Measurements from ENCODE around the gene RBBP8NL. TPM values are rescaled to one million over a fixed set of nuclear protein-coding genes. Genes with fewer than 3 reads are reported as not detected.

RBBP8NL gene
- total and polyA plus RNA-seq, 2 donors = 0.33 to 0.64 TPM

DNA sequence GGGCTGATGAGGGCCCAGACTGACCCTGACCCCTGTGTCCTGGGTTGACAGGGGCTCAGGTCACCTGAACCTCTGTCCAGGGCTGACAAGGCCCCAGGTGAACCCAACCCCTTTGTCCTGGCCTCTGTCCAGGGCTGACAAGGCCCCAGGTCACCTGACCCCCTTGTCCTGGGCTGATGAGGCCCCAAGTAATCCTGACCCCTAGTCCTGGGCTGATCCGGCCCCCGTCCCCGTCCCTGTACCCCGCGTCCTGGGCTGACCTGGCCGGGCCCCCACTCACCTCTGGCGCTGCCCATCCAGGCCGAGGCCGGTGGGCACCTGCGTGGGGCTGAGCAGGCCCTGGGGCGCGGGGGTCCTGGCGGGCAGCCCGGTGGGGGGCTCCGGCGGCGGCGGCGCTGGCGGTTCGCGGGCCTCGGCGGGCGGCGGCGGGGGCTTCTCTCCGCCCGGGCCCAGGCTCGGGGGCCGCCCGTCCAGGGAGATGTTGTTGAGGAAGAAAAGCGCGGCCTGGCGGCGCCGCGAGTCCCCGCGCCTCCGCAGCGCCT is 20.6 kb downstream of the RBBP8NL start:
- Histone ChIP-seq H3K27me3 (ENCODE audit: control insufficient read depth in 2 of 2, insufficient read depth in 1 of 2, low read length in 1 of 2) (peaks cover 0 to 33% of the 10 kb centered on the region in 2 donors), H3K9me3 (ENCODE audit: control insufficient read depth in 2 of 2, insufficient read depth in 1 of 2, low read length in 1 of 2) (peaks cover 0 to 2% of the 10 kb centered on the region in 2 donors), H3K27ac (ENCODE audit: low read depth in 1 of 2, low read length in 1 of 2) (no peak overlapping the region), H3K4me3 (ENCODE audit: low read length in 2 of 2) (peak overlapping the region; percentile 55 to 78), H3K36me3 (ENCODE audit: control insufficient read depth in 2 of 2, insufficient read depth in 2 of 2, low read length in 1 of 2) (peaks cover 2 to 6% of the 10 kb centered on the region in 2 donors), H3K4me1 (ENCODE audit: control insufficient read depth in 2 of 2, insufficient read depth in 2 of 2, low read length in 2 of 2) (peaks cover 12 to 25% of the 10 kb centered on the region in 2 donors)
- no peak for DNase-seq (ENCODE audit: low read depth in 6 of 9, low spot score in 9 of 9)
- under 1% methylated on average over 42 of the region's 42 CpGs for WGBS

DNA sequence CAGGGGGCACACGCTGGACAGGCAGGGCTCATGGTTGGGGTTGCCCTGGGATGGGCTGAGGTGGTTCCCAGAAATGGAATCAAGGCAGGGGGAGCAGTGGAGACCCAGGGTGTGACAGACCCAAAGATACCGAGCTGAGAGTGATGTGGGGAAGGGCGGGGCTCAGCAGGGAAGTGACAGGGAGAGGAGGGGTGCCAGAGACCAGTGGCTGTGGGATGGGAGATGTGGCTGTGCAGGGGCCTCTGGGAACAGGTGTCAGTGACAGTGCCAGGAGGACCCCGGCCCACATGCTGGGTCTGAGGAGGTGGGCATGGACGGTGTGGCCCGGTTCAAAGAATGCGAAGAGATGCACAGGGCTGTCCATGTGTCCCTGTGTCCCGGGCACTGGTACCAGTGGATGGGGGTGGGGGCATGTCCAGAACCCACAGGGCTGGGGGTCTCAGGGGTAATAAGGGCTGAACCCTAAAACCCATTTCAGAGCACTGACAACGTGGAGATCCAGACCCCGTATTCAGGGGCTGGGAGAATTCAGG is 21.3 kb downstream of the RBBP8NL start:
- Histone ChIP-seq H3K27ac (ENCODE audit: low read depth in 1 of 2, low read length in 1 of 2) (no peak overlapping the region), H3K36me3 (ENCODE audit: control insufficient read depth in 2 of 2, insufficient read depth in 2 of 2, low read length in 1 of 2) (peaks cover 2 to 11% of the 10 kb centered on the region in 2 donors), H3K4me1 (ENCODE audit: control insufficient read depth in 2 of 2, insufficient read depth in 2 of 2, low read length in 2 of 2) (peaks cover 12 to 25% of the 10 kb centered on the region in 2 donors), H3K27me3 (ENCODE audit: control insufficient read depth in 2 of 2, insufficient read depth in 1 of 2, low read length in 1 of 2) (peaks cover 0 to 31% of the 10 kb centered on the region in 2 donors), H3K4me3 (ENCODE audit: low read length in 2 of 2) (peak overlapping the region; percentile 55 to 78), H3K9me3 (ENCODE audit: control insufficient read depth in 2 of 2, insufficient read depth in 1 of 2, low read length in 1 of 2) (peaks cover 0 to 2% of the 10 kb centered on the region in 2 donors)
- 88% methylated on average over 10 of the region's 10 CpGs for WGBS
- no peak for DNase-seq (ENCODE audit: low read depth in 6 of 9, low spot score in 9 of 9)

DNA sequence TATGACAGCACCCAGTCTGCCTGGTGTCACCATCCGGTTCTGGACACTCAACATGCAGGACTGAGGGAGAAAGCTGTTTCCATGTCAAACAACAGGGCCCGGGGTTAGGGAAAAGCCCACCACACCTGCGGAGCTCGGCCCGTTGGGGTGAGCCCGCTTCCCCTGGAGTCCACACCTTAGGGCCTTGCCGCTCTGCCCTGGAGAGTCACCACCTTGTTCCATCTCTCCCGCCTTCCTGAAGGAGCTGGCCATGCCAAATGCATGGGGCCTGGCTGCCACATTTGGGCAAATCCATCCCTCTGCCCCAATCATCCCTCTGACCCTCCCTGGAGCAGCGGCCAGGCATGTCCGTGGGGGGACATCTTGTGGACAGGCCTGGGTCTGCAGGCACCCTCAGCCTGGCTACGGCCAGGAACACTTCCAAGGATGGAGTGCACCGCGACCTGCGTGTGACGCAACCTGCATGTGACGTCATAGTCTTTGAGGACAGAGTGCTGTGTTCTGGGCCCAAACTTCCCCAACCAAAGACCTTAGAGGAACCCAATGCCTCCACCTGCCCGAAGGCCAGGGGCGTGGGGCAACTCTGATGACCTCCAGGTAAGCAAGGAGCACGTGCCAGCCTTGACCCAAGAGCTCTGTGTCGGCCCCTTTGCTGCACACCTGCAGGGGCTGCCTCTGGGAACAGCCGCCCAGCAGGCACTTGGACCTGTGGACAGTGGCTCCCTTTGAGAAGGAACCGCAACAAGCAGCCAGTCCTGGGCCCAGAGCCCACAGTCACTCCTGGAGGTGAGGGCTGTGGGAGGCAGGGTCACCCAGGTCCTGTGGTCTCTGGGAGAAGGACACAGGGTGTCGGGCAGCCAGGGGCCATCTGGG is 22.0 kb downstream of the RBBP8NL start:
- Histone ChIP-seq H3K4me3 (ENCODE audit: low read length in 2 of 2) (no peak overlapping the region), H3K4me1 (ENCODE audit: control insufficient read depth in 2 of 2, insufficient read depth in 2 of 2, low read length in 2 of 2) (peaks cover 12 to 24% of the 10 kb centered on the region in 2 donors)

DNA sequence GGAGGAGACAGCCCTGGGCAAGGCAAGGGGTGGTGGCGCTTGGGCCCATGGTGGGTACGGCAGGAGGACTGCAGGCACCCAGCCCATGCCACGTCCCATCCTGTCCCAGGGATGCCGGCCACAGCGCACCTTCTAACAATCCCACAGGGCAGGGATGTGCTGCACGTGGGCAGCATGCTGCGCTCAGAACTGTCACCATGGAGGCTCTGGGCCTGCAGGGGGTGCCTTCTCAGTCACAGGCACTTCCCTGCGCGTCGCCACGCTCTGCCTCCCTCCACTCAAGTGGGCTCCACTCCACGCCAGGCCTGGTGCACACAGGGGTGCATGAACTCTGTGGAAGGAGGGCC is 22.6 kb downstream of the RBBP8NL start:
- 93% methylated on average over 12 of the region's 12 CpGs for WGBS
- H3K27ac ChIP-seq (ENCODE audit: low read depth in 1 of 2, low read length in 1 of 2) = no peak overlapping the region
- peaks cover 12 to 19% of the 10 kb centered on the region in 2 donors for H3K4me1 ChIP-seq (ENCODE audit: control insufficient read depth in 2 of 2, insufficient read depth in 2 of 2, low read length in 2 of 2)
- H3K9me3 ChIP-seq (ENCODE audit: control insufficient read depth in 2 of 2, insufficient read depth in 1 of 2, low read length in 1 of 2) = peaks cover 0 to 2% of the 10 kb centered on the region in 2 donors
- DNase-seq (ENCODE audit: low read depth in 6 of 9, low spot score in 9 of 9) = no peak
- no peak overlapping the region for H3K4me3 ChIP-seq (ENCODE audit: low read length in 2 of 2)
- peaks cover 2 to 12% of the 10 kb centered on the region in 2 donors for H3K36me3 ChIP-seq (ENCODE audit: control insufficient read depth in 2 of 2, insufficient read depth in 2 of 2, low read length in 1 of 2)
- peaks cover 0 to 18% of the 10 kb centered on the region in 2 donors for H3K27me3 ChIP-seq (ENCODE audit: control insufficient read depth in 2 of 2, insufficient read depth in 1 of 2, low read length in 1 of 2)

More for the DNA sequence above, 22.0 kb downstream of the RBBP8NL start:
- no peak for DNase-seq (ENCODE audit: low read depth in 6 of 9, low spot score in 9 of 9)
- H3K9me3 ChIP-seq (ENCODE audit: control insufficient read depth in 2 of 2, insufficient read depth in 1 of 2, low read length in 1 of 2) = peaks cover 0 to 2% of the 10 kb centered on the region in 2 donors
- no peak overlapping the region for H3K27ac ChIP-seq (ENCODE audit: low read depth in 1 of 2, low read length in 1 of 2)
- H3K27me3 ChIP-seq (ENCODE audit: control insufficient read depth in 2 of 2, insufficient read depth in 1 of 2, low read length in 1 of 2) = peaks cover 0 to 24% of the 10 kb centered on the region in 2 donors
- peaks cover 2 to 12% of the 10 kb centered on the region in 2 donors for H3K36me3 ChIP-seq (ENCODE audit: control insufficient read depth in 2 of 2, insufficient read depth in 2 of 2, low read length in 1 of 2)
- WGBS = 95% methylated on average over 23 of the region's 23 CpGs

DNA sequence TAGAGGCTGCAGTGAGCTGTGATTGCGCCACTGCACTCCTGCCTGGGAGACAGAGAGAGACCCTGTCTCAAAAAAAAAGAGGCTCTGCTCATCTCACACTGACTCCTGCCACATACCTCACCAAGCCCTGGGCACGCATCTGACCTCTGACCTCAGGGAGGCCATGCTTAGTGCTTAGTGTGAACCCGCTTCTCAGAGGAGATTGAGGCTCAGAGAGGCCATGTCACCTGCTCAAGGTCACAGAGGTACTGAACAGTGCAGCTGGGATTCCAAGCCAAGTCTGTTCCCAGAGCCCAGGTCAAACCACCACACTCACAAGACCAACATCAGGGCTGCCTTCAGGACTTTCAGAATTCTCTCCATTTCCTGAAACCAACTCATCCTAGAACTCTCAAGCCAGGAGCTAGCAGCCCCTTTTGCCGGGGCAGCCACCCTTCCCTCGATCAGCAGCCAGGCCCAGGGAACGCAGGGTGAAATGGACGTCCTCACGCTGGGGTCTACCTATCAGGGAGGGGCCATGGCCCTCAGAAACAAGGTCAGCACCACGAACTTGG is 23.1 kb downstream of the RBBP8NL start:
- H3K27me3 ChIP-seq (ENCODE audit: control insufficient read depth in 2 of 2, insufficient read depth in 1 of 2, low read length in 1 of 2) = peaks cover 0 to 13% of the 10 kb centered on the region in 2 donors
- DNase-seq (ENCODE audit: low read depth in 6 of 9, low spot score in 9 of 9) = no peak
- H3K4me3 ChIP-seq (ENCODE audit: low read length in 2 of 2) = no peak overlapping the region
- H3K9me3 ChIP-seq (ENCODE audit: control insufficient read depth in 2 of 2, insufficient read depth in 1 of 2, low read length in 1 of 2) = peaks cover 0 to 2% of the 10 kb centered on the region in 2 donors
- WGBS = 96% methylated on average over 9 of the region's 9 CpGs
- H3K27ac ChIP-seq (ENCODE audit: low read depth in 1 of 2, low read length in 1 of 2) = no peak overlapping the region
- H3K36me3 ChIP-seq (ENCODE audit: control insufficient read depth in 2 of 2, insufficient read depth in 2 of 2, low read length in 1 of 2) = peaks cover 2 to 12% of the 10 kb centered on the region in 2 donors
- peaks cover 12 to 16% of the 10 kb centered on the region in 2 donors for H3K4me1 ChIP-seq (ENCODE audit: control insufficient read depth in 2 of 2, insufficient read depth in 2 of 2, low read length in 2 of 2)

DNA sequence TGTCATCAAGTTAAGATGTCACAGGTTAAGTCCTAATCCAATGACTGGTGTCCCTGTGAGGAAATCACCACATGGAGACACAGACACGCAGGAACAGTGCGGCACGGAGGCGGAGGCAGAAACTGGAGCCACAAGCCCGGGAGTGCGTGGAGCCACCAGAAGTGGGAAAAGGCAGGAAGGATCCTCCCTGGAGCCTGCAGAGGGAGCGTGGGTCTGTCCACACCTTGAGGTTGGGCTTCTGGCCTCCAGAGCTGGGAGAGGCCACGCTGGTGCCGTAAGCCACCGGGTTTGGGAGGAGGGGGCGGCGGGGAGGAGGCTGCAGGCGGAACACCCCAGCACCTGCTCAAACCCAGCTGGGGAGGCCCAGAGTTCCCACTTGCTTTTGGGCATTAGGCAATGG is 24.0 kb downstream of the RBBP8NL start:
- no peak for DNase-seq (ENCODE audit: low read depth in 6 of 9, low spot score in 9 of 9)
- peaks cover 12 to 16% of the 10 kb centered on the region in 2 donors for H3K4me1 ChIP-seq (ENCODE audit: control insufficient read depth in 2 of 2, insufficient read depth in 2 of 2, low read length in 2 of 2)

DNA sequence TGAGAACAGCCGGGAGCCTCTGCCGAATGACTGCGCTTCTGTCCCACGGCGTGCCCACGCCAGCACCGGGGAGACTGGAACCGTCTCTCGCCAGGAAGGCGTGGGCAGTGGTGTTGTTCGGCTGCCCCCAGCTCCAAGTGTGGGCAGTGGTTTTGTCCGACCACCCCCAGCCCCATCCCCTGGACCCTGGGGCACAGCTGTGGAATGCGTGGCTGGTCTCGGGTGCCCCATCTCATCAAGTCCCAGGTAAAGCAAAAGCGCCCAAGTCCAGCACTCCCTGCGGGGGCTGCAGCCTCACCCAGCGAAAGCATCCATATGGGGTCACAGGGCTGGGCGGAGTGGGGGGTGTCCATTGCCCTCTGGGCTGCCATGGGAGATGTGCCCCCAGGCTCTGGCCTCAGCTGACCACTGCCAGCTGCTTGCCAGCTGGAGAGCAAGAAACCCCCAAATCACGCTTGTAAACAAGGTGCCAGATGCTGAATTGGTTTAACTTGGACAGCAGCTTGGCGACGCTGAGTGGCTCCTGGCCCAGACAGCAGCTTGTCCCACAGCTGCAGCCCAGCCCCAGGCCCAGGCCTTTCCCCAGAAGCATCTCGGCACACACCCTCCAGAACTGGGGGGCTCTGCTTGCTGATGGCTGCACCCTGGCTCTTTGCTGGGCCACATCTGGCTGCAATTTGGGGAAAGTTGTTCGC is 24.7 kb downstream of the RBBP8NL start:
- Histone ChIP-seq H3K4me3 (ENCODE audit: low read length in 2 of 2) (no peak overlapping the region), H3K4me1 (ENCODE audit: control insufficient read depth in 2 of 2, insufficient read depth in 2 of 2, low read length in 2 of 2) (peaks cover 11 to 13% of the 10 kb centered on the region in 2 donors), H3K36me3 (ENCODE audit: control insufficient read depth in 2 of 2, insufficient read depth in 2 of 2, low read length in 1 of 2) (peaks cover 2 to 12% of the 10 kb centered on the region in 2 donors), H3K9me3 (ENCODE audit: control insufficient read depth in 2 of 2, insufficient read depth in 1 of 2, low read length in 1 of 2) (peaks cover 0 to 2% of the 10 kb centered on the region in 2 donors), H3K27ac (ENCODE audit: low read depth in 1 of 2, low read length in 1 of 2) (no peak overlapping the region), H3K27me3 (ENCODE audit: control insufficient read depth in 2 of 2, insufficient read depth in 1 of 2, low read length in 1 of 2) (no peaks in the 10 kb centered on the region)
- 98% methylated on average over 23 of the region's 23 CpGs for WGBS
- DNase-seq (ENCODE audit: low read depth in 6 of 9, low spot score in 9 of 9) = no peak

More for the DNA sequence above, 24.0 kb downstream of the RBBP8NL start:
- Histone ChIP-seq H3K9me3 (ENCODE audit: control insufficient read depth in 2 of 2, insufficient read depth in 1 of 2, low read length in 1 of 2) (peaks cover 0 to 2% of the 10 kb centered on the region in 2 donors), H3K36me3 (ENCODE audit: control insufficient read depth in 2 of 2, insufficient read depth in 2 of 2, low read length in 1 of 2) (peaks cover 2 to 12% of the 10 kb centered on the region in 2 donors), H3K27ac (ENCODE audit: low read depth in 1 of 2, low read length in 1 of 2) (no peak overlapping the region), H3K27me3 (ENCODE audit: control insufficient read depth in 2 of 2, insufficient read depth in 1 of 2, low read length in 1 of 2) (peaks cover 0 to 5% of the 10 kb centered on the region in 2 donors), H3K4me3 (ENCODE audit: low read length in 2 of 2) (no peak overlapping the region)
- WGBS = 95% methylated on average over 13 of the region's 13 CpGs

DNA sequence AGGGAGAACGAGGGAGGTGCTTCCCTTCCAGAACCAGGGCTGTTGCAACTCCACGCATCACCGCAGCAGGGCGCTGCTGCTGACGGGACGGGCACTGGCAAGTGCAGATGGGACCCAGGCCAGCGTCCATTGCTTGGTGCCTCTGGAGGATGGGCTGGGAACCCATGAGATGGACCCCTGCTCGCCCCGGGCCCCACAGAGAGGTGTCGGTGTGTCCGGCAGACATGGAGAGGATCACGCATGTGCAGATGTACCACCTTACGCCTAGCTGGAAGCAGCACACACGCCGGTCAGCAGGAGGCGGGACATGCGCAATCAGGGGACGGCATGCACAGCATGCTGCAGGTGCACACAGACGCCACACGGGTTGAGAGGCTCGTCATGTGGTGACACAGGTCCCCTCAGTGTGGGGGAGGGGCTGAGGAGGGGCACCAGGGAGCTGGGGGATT is 26.0 kb downstream of the RBBP8NL start:
- WGBS = 93% methylated on average over 21 of the region's 21 CpGs
- DNase-seq (ENCODE audit: low read depth in 6 of 9, low spot score in 9 of 9) = no peak

More for the DNA sequence above, 26.0 kb downstream of the RBBP8NL start:
- H3K4me3 ChIP-seq (ENCODE audit: low read length in 2 of 2) = no peak overlapping the region
- no peaks in the 10 kb centered on the region for H3K27me3 ChIP-seq (ENCODE audit: control insufficient read depth in 2 of 2, insufficient read depth in 1 of 2, low read length in 1 of 2)
- peaks cover 4 to 7% of the 10 kb centered on the region in 2 donors for H3K4me1 ChIP-seq (ENCODE audit: control insufficient read depth in 2 of 2, insufficient read depth in 2 of 2, low read length in 2 of 2)
- no peak overlapping the region for H3K27ac ChIP-seq (ENCODE audit: low read depth in 1 of 2, low read length in 1 of 2)
- H3K36me3 ChIP-seq (ENCODE audit: control insufficient read depth in 2 of 2, insufficient read depth in 2 of 2, low read length in 1 of 2) = peaks cover 2 to 14% of the 10 kb centered on the region in 2 donors
- peaks cover 0 to 2% of the 10 kb centered on the region in 2 donors for H3K9me3 ChIP-seq (ENCODE audit: control insufficient read depth in 2 of 2, insufficient read depth in 1 of 2, low read length in 1 of 2)
